Sigmoid colon (tissue), 7 donors: Measurements from ENCODE around the gene TMEM204. TPM values are rescaled to one million over a fixed set of nuclear protein-coding genes. Genes with fewer than 3 reads are reported as not detected.

Experiments used
- DNase-seq: peaks from one replicate; pipeline ENCODE4 v3.0.0-alpha.2; 2019
- H3K27ac ChIP-seq, 4 donors: fragments of 200-600 bp; sonication (generic); one replicate each; pipeline ENCODE4 v1.5.1; 2016 to 2019; ENCODE audit warnings: mild to moderate bottlenecking in 1 of 4
- H3K27me3 ChIP-seq, 3 donors: fragments of 200-600 bp; sonication (generic); one replicate each; pipeline ENCODE4 v1.5.1; 2019; ENCODE audit warnings: mild to moderate bottlenecking in 1 of 3
- H3K36me3 ChIP-seq, 4 donors: fragments of 200-600 bp; sonication (generic); one replicate each; pipeline ENCODE4 v1.5.1; 2016 to 2019
- H3K4me1 ChIP-seq, 4 donors: fragments of 200-600 bp; sonication (generic); one replicate each; pipeline ENCODE4 v1.5.1; 2017 to 2019
- H3K4me3 ChIP-seq, 4 donors: fragments of 200-600 bp; sonication (generic); one replicate each; pipeline ENCODE4 v1.5.1; 2017 to 2019; ENCODE audit warnings: mild to moderate bottlenecking in 2 of 4, moderate library complexity in 1 of 4
- H3K9me3 ChIP-seq, 4 donors: fragments of 200-600 bp in 3 of 4; sonication (generic) in 3 of 4; one replicate each; pipeline versions ENCODE4 v1.5.1 to v1.6.1; 2013 to 2019
- CTCF ChIP-seq, 4 experiments: fragments of 450-650 bp in 3 of 4; fragments of 200-600 bp in 1 of 4; IDR thresholded peaks; one replicate each; pipeline ENCODE4 v1.5.1; 2016 to 2019; ENCODE audit warnings: antibody characterized with exemption in 4 of 4, mild to moderate bottlenecking in 3 of 4, moderate library complexity in 2 of 4
- EP300 ChIP-seq, 4 donors: sonication (generic); formaldehyde crosslinking; IDR thresholded peaks; one replicate each; pipeline ENCODE4 v1.6.1; 2017; ENCODE audit warnings: antibody characterized with exemption in 4 of 4
- POLR2A ChIP-seq, 2 donors: fragments of 450-650 bp; IDR thresholded peaks; one replicate each; pipeline ENCODE4 v1.6.1; 2016; ENCODE audit warnings: antibody characterized with exemption in 2 of 2, mild to moderate bottlenecking in 2 of 2, moderate library complexity in 2 of 2
- POLR2AphosphoS5 ChIP-seq, 4 donors: sonication (generic); formaldehyde crosslinking; IDR thresholded peaks; one replicate each; pipeline ENCODE4 v1.6.1; 2017; ENCODE audit warnings: antibody characterized with exemption in 4 of 4
- WGBS, 2 donors: extraction: QIAGEN DNeasy Blood & Tissue Kit; methylation state at CpG; one replicate each; pipeline ENCODE4 v1.1.7; 2013; 5-methylcytosine and 5-hydroxymethylcytosine counted together
- intact Hi-C: fragments of 100-400 bp; cut with DNase I; formaldehyde crosslinking; loops from one replicate; pipeline ENCODE4 v1.15.1; 2023
- polyA plus RNA-seq, 3 donors: library from polyadenylated mRNA; stranded (reverse); fragments of 200-250 nt; gene quantifications; one replicate each; pipeline ENCODE4 v1.2.3, GENCODE V29; 2013
- total RNA-seq, 4 donors: library from RNA; depleted of rRNA; stranded (reverse); fragments of >200 nt; gene quantifications; one replicate each; pipeline ENCODE4 v1.1.0, GENCODE V29; 2016
- donor health status: healthy with polysubstance abuse.
- donor health status: Bipolar disorder and iron deficiency.
- donor health status: healthy.

TMEM204 gene
- total and polyA plus RNA-seq, 7 donors, result 2.5 to 46.0 (median 38.0) TPM

GRCh38 chr16:1580256-1580655 lies 46.8 kb downstream of the TMEM204 start:
- DNase-seq, result no peak
- WGBS, 2 donors, result 64 to 82% methylated on average over 12 of the region's 12 CpGs
- Histone ChIP-seq H3K27ac (no peak overlapping the region), H3K9me3 (no peaks in the 10 kb centered on the region), H3K4me3 (no peak overlapping the region), H3K4me1 (no peaks in the 10 kb centered on the region), H3K36me3 (peaks cover 5 to 84% (median 24%) of the 10 kb centered on the region in 4 donors), H3K27me3 (no peaks in the 10 kb centered on the region)
- intact Hi-C loops, result no loop called here
- TF ChIP-seq POLR2AphosphoS5 (IDR thresholded peaks at IDR 0.05), result no peak
- no peak for TF ChIP-seq EP300 (IDR thresholded peaks at IDR 0.05)
- TF ChIP-seq CTCF (IDR thresholded peaks at IDR 0.05), result no peak
- TF ChIP-seq POLR2A (IDR thresholded peaks at IDR 0.05), result no peak

- intact Hi-C loops, result no loop called here
- H3K27ac ChIP-seq, result no peak overlapping the region
- H3K4me3 ChIP-seq, result no peak overlapping the region
- no peak for DNase-seq
- no peaks in the 10 kb centered on the region for H3K4me1 ChIP-seq
- no peak for TF ChIP-seq POLR2A (IDR thresholded peaks at IDR 0.05)
- no peak for TF ChIP-seq POLR2AphosphoS5 (IDR thresholded peaks at IDR 0.05)
- TF ChIP-seq EP300 (IDR thresholded peaks at IDR 0.05), result no peak
- TF ChIP-seq CTCF (IDR thresholded peaks at IDR 0.05), result no peak
- no peaks in the 10 kb centered on the region for H3K9me3 ChIP-seq
- WGBS, 2 donors, result 24 to 82% methylated on average over 6 of the region's 6 CpGs
- no peaks in the 10 kb centered on the region for H3K27me3 ChIP-seq
- peaks cover 6 to 88% (median 25%) of the 10 kb centered on the region in 4 donors for H3K36me3 ChIP-seq
Observed at GRCh38 chr16:1580956-1581355, 47.5 kb downstream of the TMEM204 start.

GRCh38 chr16:1581804-1582203 lies 48.3 kb downstream of the TMEM204 start:
- Histone ChIP-seq H3K27ac (no peak overlapping the region), H3K9me3 (no peaks in the 10 kb centered on the region), H3K27me3 (no peaks in the 10 kb centered on the region), H3K36me3 (peaks cover 15 to 93% (median 31%) of the 10 kb centered on the region in 4 donors), H3K4me3 (no peak overlapping the region), H3K4me1 (no peaks in the 10 kb centered on the region)
- WGBS, 2 donors, result 91 to 92% methylated on average over 9 of the region's 9 CpGs
- DNase-seq, result no peak
- intact Hi-C loops, result no loop called here
- TF ChIP-seq POLR2AphosphoS5 (IDR thresholded peaks at IDR 0.05) (no peak), POLR2A (IDR thresholded peaks at IDR 0.05) (no peak), EP300 (IDR thresholded peaks at IDR 0.05) (no peak), CTCF (IDR thresholded peaks at IDR 0.05) (no peak)

- intact Hi-C loops, result no loop called here
- Histone ChIP-seq H3K4me1 (no peaks in the 10 kb centered on the region), H3K27me3 (no peaks in the 10 kb centered on the region), H3K9me3 (no peaks in the 10 kb centered on the region), H3K4me3 (no peak overlapping the region), H3K27ac (no peak overlapping the region), H3K36me3 (peaks cover 21 to 92% (median 33%) of the 10 kb centered on the region in 4 donors)
- TF ChIP-seq EP300 (IDR thresholded peaks at IDR 0.05) (no peak), POLR2A (IDR thresholded peaks at IDR 0.05) (no peak), POLR2AphosphoS5 (IDR thresholded peaks at IDR 0.05) (no peak), CTCF (IDR thresholded peaks at IDR 0.05) (no peak)
- 92% methylated on average over 15 of the region's 15 CpGs for WGBS, 2 donors
- no peak for DNase-seq
Observed at GRCh38 chr16:1583180-1583579, 49.7 kb downstream of the TMEM204 start.

GRCh38 chr16:1584926-1585484 lies 51.5 kb downstream of the TMEM204 start:
- Histone ChIP-seq H3K4me3 (no peak overlapping the region), H3K27me3 (no peaks in the 10 kb centered on the region), H3K27ac (no peak overlapping the region), H3K4me1 (no peaks in the 10 kb centered on the region), H3K36me3 (peaks cover 21 to 88% (median 33%) of the 10 kb centered on the region in 4 donors), H3K9me3 (no peaks in the 10 kb centered on the region)
- WGBS, 2 donors, result 81 to 85% methylated on average over 8 of the region's 8 CpGs
- intact Hi-C loops, result no loop called here
- no peak for DNase-seq
- TF ChIP-seq CTCF (IDR thresholded peaks at IDR 0.05) (no peak), POLR2AphosphoS5 (IDR thresholded peaks at IDR 0.05) (no peak)
